NCI-H2029 (cell line): Measurements from ENCODE around the gene NMNAT2.

Experiments
- DNase-seq: peaks from one replicate; lab custom pipeline; 2025; lab: John Stamatoyannopoulos, UW

The NMNAT2 gene

GRCh38 chr1:183365093-183365492, 53.1 kb downstream of the NMNAT2 start:
- no peak for DNase-seq

- no peak for DNase-seq
Observed at GRCh38 chr1:183363972-183364371, 54.2 kb downstream of the NMNAT2 start.

DNA sequence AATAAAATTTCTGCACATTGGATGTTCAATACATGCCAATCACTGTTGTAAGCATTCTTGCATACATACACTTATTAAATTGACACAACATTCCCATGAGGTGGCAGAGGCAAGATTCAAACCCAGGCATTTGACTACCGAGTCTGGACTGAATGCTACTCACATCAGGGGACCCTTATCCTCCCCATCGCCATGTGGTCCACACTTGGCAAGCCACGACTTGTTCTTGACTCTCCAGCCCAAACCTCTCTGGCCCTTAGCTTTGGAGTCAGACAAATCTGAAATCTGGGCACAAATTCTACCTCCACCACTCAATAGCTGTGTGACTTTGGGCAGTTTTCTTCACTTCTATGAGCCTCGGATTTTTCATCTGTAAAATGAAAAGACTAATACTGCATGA, 57.1 kb downstream of the NMNAT2 start:
- DNase-seq: no peak

DNA sequence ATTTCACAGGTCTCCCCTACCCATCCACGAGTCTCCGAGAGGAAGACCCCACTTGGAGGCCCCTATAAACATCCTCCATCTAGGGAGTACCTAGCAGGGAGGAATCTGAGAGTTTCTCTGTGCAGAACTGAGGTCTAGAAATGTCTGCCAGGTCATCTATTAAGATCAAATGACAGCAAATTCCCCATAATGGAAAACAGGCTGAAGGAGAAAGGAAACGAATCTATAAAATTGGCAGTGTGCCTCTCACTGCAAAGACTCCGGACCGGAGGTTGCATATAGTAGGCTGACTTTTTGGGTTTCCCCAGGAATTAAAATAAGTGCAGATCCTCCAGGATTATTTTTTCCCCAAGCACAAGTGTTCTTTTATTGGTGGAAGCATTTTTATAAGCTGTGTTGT, 57.7 kb downstream of the NMNAT2 start:
- DNase-seq: no peak

DNA sequence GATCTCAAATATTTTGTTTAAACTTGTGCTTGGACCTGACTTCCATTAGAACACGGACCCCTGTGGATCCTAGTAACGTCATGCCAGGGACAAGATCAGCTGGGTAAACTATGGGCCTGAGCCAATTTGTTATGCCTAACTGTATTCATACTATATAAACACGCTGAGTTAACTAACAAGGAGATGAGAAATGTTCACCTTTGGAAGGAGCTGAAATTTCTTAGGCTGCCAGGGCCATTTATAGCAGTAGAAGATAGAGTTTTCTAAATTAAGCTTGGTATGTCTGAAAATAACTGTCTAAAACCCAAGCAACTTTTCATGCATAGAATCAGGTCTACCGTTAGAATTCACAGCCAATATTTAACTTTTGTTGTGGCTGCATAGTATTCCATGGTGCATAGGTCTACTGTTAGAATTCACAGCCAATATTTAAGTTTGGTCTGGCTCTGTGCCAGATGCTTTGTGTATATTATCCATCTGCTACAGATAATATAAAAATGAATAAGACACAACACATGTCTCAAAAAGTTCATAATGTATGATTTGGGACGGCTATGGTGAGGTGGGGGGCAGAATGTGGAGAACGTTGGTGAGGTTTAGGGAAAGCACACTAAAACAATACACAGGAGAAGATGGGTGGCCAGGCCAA, 61.5 kb downstream of the NMNAT2 start:
- no peak for DNase-seq

- DNase-seq: no peak
Observed at GRCh38 chr1:183355797-183356196, 62.4 kb downstream of the NMNAT2 start.

DNA sequence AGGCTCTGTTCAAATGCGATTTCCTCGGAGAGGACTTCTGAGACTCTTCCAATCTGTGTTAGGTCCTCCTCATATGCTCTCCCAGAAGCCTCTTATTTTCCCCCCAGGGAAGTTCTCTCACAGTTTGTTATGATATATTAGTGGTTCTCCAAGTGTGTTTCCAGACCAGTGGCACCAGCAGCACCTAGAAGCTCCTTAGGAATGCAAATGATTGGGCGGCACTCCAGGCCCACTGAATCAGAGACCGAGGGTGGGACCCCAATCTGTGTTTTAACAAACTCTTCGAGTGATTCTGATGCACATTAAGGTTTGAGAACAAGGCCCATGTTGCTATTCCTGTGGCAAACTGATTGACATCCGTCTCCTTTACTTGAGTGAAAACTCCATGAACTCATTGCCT, 63.0 kb downstream of the NMNAT2 start:
- DNase-seq: no peak

DNA sequence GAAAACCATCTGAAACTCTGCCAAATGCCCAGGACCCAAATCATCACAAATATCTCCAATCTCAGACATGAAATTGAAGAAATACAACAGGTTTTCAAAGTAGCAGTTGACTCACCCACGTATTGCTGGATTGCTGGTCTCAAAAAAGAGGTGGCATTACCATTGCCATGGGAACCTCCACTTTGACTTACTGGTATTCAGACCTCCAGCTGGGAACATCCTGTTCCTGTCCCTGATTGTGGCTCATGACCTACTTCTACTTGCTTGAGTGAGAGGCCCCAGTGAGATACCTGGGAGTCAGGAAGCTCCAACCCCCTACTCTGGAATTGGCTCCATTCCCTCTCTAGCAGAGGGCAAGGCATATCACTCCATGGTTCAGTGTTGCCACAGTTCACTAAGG, 64.6 kb downstream of the NMNAT2 start:
- no peak for DNase-seq

GRCh38 chr1:183349201-183349711, 68.9 kb downstream of the NMNAT2 start:
- DNase-seq: no peak

GRCh38 chr1:183346276-183346732, 71.9 kb downstream of the NMNAT2 start:
- DNase-seq: no peak

DNA sequence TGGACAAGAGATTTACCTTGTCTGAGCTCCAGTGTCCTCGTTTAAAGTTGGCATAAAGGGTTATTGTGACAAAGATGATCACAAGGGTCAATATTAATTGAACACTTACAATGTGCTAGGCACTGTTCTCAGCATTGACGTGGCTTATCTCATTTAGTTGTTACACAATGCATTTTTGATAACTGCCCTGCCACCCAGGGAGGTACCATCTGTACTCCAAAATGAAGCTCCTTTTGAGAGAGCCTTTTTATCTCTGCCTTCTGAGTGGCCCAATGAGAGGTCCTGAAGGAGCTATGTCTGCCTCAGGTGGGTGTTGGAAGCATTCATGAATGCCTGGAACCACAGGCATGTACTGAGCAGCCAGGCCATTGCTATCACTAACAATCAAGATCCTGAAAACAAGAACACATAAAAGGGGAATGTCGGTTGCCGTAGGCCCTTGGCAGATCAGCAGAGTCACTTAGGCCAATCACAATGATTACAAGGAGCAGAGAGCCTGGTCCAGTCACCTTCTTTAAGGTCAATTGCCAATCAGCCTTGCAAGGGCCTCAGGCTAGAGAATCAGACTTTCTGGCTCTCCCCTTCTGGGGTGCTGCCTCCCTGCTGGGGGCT, 78.5 kb downstream of the NMNAT2 start:
- DNase-seq: no peak

DNA sequence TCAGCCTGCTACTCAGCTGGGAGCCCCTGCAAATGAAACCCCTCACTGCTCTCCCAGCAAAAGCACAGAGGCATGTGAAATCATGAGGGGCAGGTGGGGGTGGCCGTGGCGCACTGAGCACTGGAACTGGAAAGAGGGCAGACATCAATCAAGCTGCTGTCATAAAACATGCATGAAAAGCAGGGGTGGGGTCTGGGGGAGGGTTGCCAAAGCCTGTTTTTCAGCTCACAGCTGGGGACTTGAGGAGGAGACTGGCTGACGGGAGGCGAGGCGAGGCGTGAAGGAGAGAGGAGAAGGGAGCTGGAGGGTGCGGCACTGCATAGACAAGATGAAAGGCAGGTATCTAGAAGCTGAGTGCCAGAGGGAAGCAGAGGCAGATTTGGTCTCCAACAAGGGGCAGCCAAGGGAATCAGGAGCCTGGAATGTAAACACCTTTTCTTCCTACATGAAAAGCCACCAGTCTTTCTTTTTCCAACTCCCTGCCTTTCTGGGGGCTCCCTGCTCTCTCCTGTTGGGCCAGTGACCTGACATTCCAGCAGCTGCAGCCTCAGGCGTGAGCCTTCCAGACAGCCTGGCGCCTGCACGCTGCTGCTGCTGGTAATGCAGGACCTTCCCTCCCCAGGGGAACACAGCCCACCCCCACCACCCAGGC, 87.0 kb downstream of the NMNAT2 start:
- DNase-seq: no peak

GRCh38 chr1:183330335-183330734, 87.8 kb downstream of the NMNAT2 start:
- DNase-seq: no peak

DNA sequence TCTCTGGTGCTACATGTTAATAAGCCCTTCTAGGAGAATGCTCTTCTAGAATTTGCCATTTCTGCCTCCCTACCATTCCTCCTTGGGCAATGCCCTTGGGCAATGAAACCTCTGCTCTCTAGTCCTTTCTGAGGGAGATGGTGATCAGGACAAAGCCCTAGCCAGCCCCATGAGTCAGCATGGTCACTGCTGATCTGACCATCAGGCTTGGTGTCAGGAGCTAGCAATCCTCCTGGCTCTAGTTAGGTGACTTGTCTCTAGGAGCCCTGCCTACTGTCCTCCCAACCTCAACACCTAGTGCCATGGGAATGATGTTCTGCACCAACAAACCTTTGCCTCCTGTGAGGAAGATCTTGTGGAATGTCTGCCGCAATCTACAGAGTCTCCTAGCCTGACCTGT, 89.8 kb downstream of the NMNAT2 start:
- no peak for DNase-seq

DNA sequence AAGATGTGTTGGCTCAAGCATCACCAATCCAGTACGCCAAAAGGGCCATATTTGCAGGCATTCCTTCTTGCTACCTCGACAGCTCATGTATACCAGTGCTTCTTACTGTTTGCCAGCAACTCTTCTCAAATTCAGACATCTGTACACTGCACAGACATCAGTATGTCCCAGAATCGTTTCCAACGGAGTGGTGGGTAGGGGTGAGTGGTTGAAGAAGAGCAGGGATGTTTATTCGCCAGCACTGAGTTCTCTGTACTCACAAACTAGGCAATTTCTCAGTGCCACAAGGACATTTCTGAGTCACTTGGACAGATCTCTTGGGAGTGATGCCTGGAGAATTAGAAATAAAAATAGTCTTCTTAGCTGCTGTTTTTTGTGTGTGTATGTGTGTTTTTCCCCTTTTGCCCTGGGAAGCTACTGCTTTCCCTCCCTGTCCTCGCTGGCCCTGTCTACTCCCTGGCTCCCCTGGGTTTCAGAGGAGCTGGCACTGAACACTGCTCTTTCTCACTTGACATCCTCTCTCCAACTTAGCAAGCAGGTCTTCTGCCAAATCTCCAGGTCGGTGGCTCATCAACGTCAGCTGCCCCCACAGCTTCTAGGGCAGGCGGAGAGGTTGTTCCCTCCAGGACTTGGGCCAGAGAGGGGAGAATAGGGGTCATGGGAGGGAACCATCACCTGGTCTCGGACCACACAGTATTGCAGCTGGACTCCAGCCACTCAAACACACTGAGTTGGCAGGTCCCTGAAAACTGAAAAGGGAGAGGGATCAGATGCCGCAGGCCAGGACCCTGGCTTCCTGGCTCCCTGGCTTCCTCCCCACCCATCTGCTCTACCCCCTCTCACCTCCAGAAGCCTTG, 90.5 kb downstream of the NMNAT2 start:
- DNase-seq: no peak

- DNase-seq: no peak
Observed at GRCh38 chr1:183323849-183324683, 94.1 kb downstream of the NMNAT2 start.

GRCh38 chr1:183319606-183320005, 98.6 kb downstream of the NMNAT2 start:
- no peak for DNase-seq

GRCh38 chr1:183319051-183319450, 99.1 kb downstream of the NMNAT2 start:
- DNase-seq: no peak

GRCh38 chr1:183318433-183318832, 99.7 kb downstream of the NMNAT2 start:
- no peak for DNase-seq

- DNase-seq: no peak
Observed at GRCh38 chr1:183315991-183316758, 102.0 kb downstream of the NMNAT2 start.

- no peak for DNase-seq
Observed at GRCh38 chr1:183313063-183313462, 105.1 kb downstream of the NMNAT2 start.
